H9 (cell line): ENCODE measurements around the gene SNAP47. TPM values are rescaled to one million over a fixed set of nuclear protein-coding genes. Genes with fewer than 3 reads are reported as not detected.

Source experiments
- DNase-seq: peaks from one replicate; pipeline ENCODE4 v3.0.0-alpha.2; 2017
- H2AFZ ChIP-seq: one replicate; pipeline ENCODE4 v1.6.1; 2013; ENCODE audit warnings: mild to moderate bottlenecking, low read length, control low read depth, moderate library complexity
- H2AK5ac ChIP-seq: 2 replicates; pipeline ENCODE4 v1.6.1; 2013; ENCODE audit warnings: low read length, control low read depth, mixed read lengths; ENCODE audit not compliant: insufficient read length
- H2BK120ac ChIP-seq: one replicate; pipeline ENCODE4 v1.6.1; 2013; ENCODE audit warnings: low read depth, mild to moderate bottlenecking, low read length, control low read depth, inconsistent platforms; ENCODE audit not compliant: poor library complexity, severe bottlenecking
- H2BK12ac ChIP-seq: 2 replicates; pipeline ENCODE4 v1.6.1; 2013; ENCODE audit warnings: low read length, control low read depth, mixed read lengths, low read depth; ENCODE audit not compliant: insufficient read length
- H2BK15ac ChIP-seq: 2 replicates; pipeline ENCODE4 v1.6.1; 2013; ENCODE audit warnings: low read depth, low read length, control low read depth
- H2BK20ac ChIP-seq: one replicate; pipeline ENCODE4 v1.6.1; 2013; ENCODE audit warnings: low read depth, mild to moderate bottlenecking, low read length, control low read depth, inconsistent platforms; ENCODE audit not compliant: poor library complexity, severe bottlenecking
- H2BK5ac ChIP-seq: 2 replicates; pipeline ENCODE4 v1.6.1; 2013; ENCODE audit warnings: low read length, control low read depth, mixed read lengths; ENCODE audit not compliant: insufficient read length
- H3K14ac ChIP-seq: 2 replicates; pipeline ENCODE4 v1.6.1; 2013; ENCODE audit warnings: low read length, control low read depth; ENCODE audit not compliant: insufficient read depth
- H3K18ac ChIP-seq: 2 replicates; pipeline ENCODE4 v1.6.1; 2013; ENCODE audit warnings: low read depth, mild to moderate bottlenecking, mixed read lengths, low read length, control low read depth; ENCODE audit not compliant: insufficient read length
- H3K23ac ChIP-seq: 2 replicates; pipeline ENCODE4 v1.6.1; 2013; ENCODE audit warnings: low read length, control low read depth, mixed read lengths, low read depth; ENCODE audit not compliant: insufficient read length
- H3K23me2 ChIP-seq: 2 replicates; pipeline ENCODE4 v1.6.1; 2013; ENCODE audit warnings: low read depth, mild to moderate bottlenecking, mixed read lengths, low read length, control low read depth; ENCODE audit not compliant: insufficient read length, poor library complexity, severe bottlenecking
- H3K27ac ChIP-seq: 2 replicates; pipeline ENCODE4 v1.5.1; 2013; ENCODE audit warnings: low read length, control low read depth, mixed read lengths, low read depth; ENCODE audit not compliant: insufficient read length
- H3K27me3 ChIP-seq: 2 replicates; pipeline ENCODE4 v1.6.1; 2013; ENCODE audit warnings: low read length, control low read depth, inconsistent platforms; ENCODE audit not compliant: insufficient read depth
- H3K4ac ChIP-seq: 2 replicates; pipeline ENCODE4 v1.6.1; 2013; ENCODE audit warnings: low read depth, mild to moderate bottlenecking, control low read depth, inconsistent platforms, low read length, moderate library complexity
- H3K4me1 ChIP-seq: 2 replicates; pipeline ENCODE4 v1.6.1; 2013; ENCODE audit warnings: low read length, control low read depth, inconsistent platforms; ENCODE audit not compliant: insufficient read depth
- H3K4me2 ChIP-seq: 2 replicates; pipeline ENCODE4 v1.6.1; 2013; ENCODE audit warnings: low read length, control low read depth, mixed read lengths; ENCODE audit not compliant: insufficient read length, insufficient read depth
- H3K56ac ChIP-seq: 2 replicates; pipeline ENCODE4 v1.6.1; 2013; ENCODE audit warnings: low read depth, mild to moderate bottlenecking, mixed read lengths, low read length, control low read depth; ENCODE audit not compliant: insufficient read length
- H3K79me1 ChIP-seq: 2 replicates; pipeline ENCODE4 v1.6.1; 2013; ENCODE audit warnings: low read depth, mild to moderate bottlenecking, moderate library complexity, low read length, control low read depth, inconsistent platforms; ENCODE audit not compliant: insufficient read depth, poor library complexity, severe bottlenecking
- H3K79me2 ChIP-seq: 2 replicates; pipeline ENCODE4 v1.6.1; 2013; ENCODE audit warnings: low read length, control low read depth, inconsistent platforms; ENCODE audit not compliant: insufficient read depth
- H3K9ac ChIP-seq: 2 replicates; pipeline ENCODE4 v1.6.1; 2013; ENCODE audit warnings: low read length, control low read depth, mixed read lengths; ENCODE audit not compliant: insufficient read length; ENCODE audit errors: extremely low read depth
- H3K9me3 ChIP-seq: one replicate; pipeline ENCODE4 v1.6.1; 2013; ENCODE audit warnings: low read depth, low read length, inconsistent platforms; ENCODE audit not compliant: control insufficient read depth
- H3T11ph ChIP-seq: one replicate; pipeline ENCODE4 v1.6.1; 2013; ENCODE audit warnings: mild to moderate bottlenecking, low read length, control low read depth, inconsistent platforms
- H4K20me1 ChIP-seq: one replicate; pipeline ENCODE4 v1.6.1; 2013; ENCODE audit not compliant: control insufficient read depth, insufficient read length, insufficient read depth
- H4K5ac ChIP-seq: 2 replicates; pipeline ENCODE4 v1.6.1; 2013; ENCODE audit warnings: low read depth, mild to moderate bottlenecking, mixed read lengths, low read length, control low read depth; ENCODE audit not compliant: insufficient read length
- H4K8ac ChIP-seq: replicated peaks from 2 replicates; pipeline ENCODE4 v1.6.1; 2013; ENCODE audit warnings: low read length, control low read depth, mixed read lengths, low read depth; ENCODE audit not compliant: insufficient read length
- H4K91ac ChIP-seq: 2 replicates; pipeline ENCODE4 v1.6.1; 2013; ENCODE audit warnings: low read depth, mild to moderate bottlenecking, moderate library complexity, mixed read lengths, low read length, control low read depth; ENCODE audit not compliant: insufficient read length
- H3K27ac Mint-ChIP-seq, 3 experiments: 2 replicates in 2 of 3; 3 replicates in 1 of 3; pipeline ENCODE4 v1.8.0; 2020 to 2021; ENCODE audit warnings: mixed read lengths in 3 of 3, mild to moderate bottlenecking in 1 of 3, moderate library complexity in 1 of 3
- H3K27me3 Mint-ChIP-seq: 2 replicates; pipeline ENCODE4 v1.8.0; 2021; ENCODE audit warnings: low read depth, mild to moderate bottlenecking, moderate library complexity, mixed read lengths
- H3K36me3 Mint-ChIP-seq, 3 experiments: 2 replicates in 2 of 3; 3 replicates in 1 of 3; pipeline ENCODE4 v1.8.0; 2020 to 2021; ENCODE audit warnings: low read depth in 3 of 3, mixed read lengths in 3 of 3; ENCODE audit not compliant: insufficient read depth in 1 of 3
- H3K4me1 Mint-ChIP-seq, 2 experiments: 2 replicates each; pipeline ENCODE4 v1.8.0; 2020; ENCODE audit warnings: mixed read lengths in 2 of 2
- H3K4me3 Mint-ChIP-seq, 2 experiments: 2 replicates in 1 of 2; 3 replicates in 1 of 2; pipeline ENCODE4 v1.8.0; 2020 to 2021; ENCODE audit warnings: mild to moderate bottlenecking in 2 of 2, mixed read lengths in 2 of 2, moderate library complexity in 1 of 2
- H3K9me3 Mint-ChIP-seq, 2 experiments: 2 replicates in 1 of 2; 3 replicates in 1 of 2; pipeline ENCODE4 v1.8.0; 2020; ENCODE audit warnings: mild to moderate bottlenecking in 2 of 2, mixed read lengths in 2 of 2, moderate library complexity in 1 of 2
- CTCF ChIP-seq: fragments of 200-600 bp; sonication (generic); conservative IDR thresholded peaks from 3 replicates; pipeline ENCODE4 v1.8.0; 2021; ENCODE audit warnings: antibody characterized with exemption, mild to moderate bottlenecking
- WGBS: extraction: QIAGEN DNeasy Blood & Tissue Kit; methylation state at CpG from one replicate; pipeline ENCODE4 v1.1.7; 2013; ENCODE audit warnings: missing lambda C conversion rate, low lambda C conversion rate, mixed read lengths; ENCODE audit not compliant: insufficient read length; ENCODE audit errors: extremely low coverage; 5-methylcytosine and 5-hydroxymethylcytosine counted together
- total RNA-seq: library from RNA; stranded (reverse); gene quantifications from 2 replicates; pipeline ENCODE4 v1.2.1, GENCODE V29; 2021

SNAP47 gene
- total RNA-seq, 1 experiment from 2014 or later, result 44.1 TPM

DNA sequence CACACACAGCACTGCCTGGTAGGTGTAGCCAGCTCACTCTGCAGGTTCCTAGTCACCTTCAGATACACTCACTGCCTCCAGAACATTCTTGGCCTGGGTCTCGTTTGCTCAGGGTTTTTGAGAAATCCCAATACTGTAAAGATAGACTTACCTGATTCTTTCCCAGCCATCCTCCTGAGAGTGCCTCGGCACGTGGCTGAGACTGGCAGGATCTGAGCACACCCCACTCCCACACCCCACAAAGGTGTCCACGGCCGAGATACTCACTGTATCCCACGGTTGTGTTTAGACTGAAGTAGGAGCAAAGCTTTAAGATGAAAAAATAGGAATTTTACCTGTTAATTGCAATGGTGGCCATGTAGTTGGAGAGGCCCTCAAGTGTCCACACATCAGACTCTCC, 33.4 kb downstream of the SNAP47 start:
- no peak overlapping the region for H3K14ac ChIP-seq
- WGBS, result no CpG with 5 or more reads among the region's 6 CpGs
- DNase-seq, result no peak
- H3K23ac ChIP-seq, result no peak overlapping the region
- Mint-ChIP-seq H3K27ac (0 out of 7 replicates have a peak overlapping the region, but pooled peaks of 1 of the 3 experiments have one; percentile 23), H3K9me3 (no peaks in the 10 kb centered on the region), H3K4me1 (peaks cover 0 to 7% of the 10 kb centered on the region in 2 experiments; a peak in 2 of 4 replicates), H3K4me3 (no peak overlapping the region), H3K36me3 (peaks cover 24 to 58% (median 49%) of the 10 kb centered on the region in 3 experiments), H3K27me3 (no peaks in the 10 kb centered on the region)
- TF ChIP-seq CTCF, result no peak
- no peak overlapping the region for H3K4me2 ChIP-seq
- no peak overlapping the region for H3K18ac ChIP-seq
- no peak overlapping the region for H2AK5ac ChIP-seq
- no peak overlapping the region for H3K27ac ChIP-seq
- H2BK12ac ChIP-seq, result no peak overlapping the region
- no peak overlapping the region for H3K9ac ChIP-seq
- H2BK5ac ChIP-seq, result no peak overlapping the region
- H3K79me2 ChIP-seq, result no peaks in the 10 kb centered on the region
- H4K91ac ChIP-seq, result no peak overlapping the region
- H4K5ac ChIP-seq, result no peak overlapping the region
- H3K4ac ChIP-seq, result no peak overlapping the region
- H4K20me1 ChIP-seq, result no peaks in the 10 kb centered on the region
- H2AFZ ChIP-seq, result no peak overlapping the region
- no peak overlapping the region for H2BK120ac ChIP-seq
- no peaks in the 10 kb centered on the region for H3K79me1 ChIP-seq
- H3K9me3 ChIP-seq, result no peaks in the 10 kb centered on the region
- H3T11ph ChIP-seq, result no peak overlapping the region
- no peak overlapping the region for H2BK15ac ChIP-seq
- H3K23me2 ChIP-seq, result no peaks in the 10 kb centered on the region
- H2BK20ac ChIP-seq, result no peak overlapping the region
- no peak overlapping the region for H3K56ac ChIP-seq
- H3K4me1 ChIP-seq, result no peaks in the 10 kb centered on the region
- no peak overlapping the region for H4K8ac ChIP-seq
- no peaks in the 10 kb centered on the region for H3K27me3 ChIP-seq
